ENCODE results near the gene FIBCD1.

DNA sequence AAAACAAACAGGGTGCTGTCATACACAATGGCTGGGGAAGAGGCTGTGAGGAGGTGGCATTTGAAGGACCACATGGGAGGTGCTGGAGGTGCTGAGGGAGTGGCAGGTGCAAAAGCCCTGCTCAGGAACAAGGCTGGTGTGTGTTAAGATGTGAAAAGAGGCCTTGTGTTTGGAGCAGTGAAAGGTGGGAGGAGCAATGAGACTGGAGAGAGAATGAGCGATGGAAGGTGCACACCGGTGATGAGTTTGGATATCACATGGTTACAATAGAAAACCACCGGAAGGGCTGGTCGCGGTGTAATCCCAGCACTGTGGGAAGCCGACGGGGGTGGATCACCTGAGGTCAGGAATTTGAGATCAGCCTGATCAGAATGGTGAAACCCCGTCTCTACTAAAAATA lies 9.2 kb upstream of the FIBCD1 start:
- TF ChIP-seq POLR2A (IDR thresholded peaks at IDR 0.05), result no peak
- TF ChIP-seq, protein P1, sequence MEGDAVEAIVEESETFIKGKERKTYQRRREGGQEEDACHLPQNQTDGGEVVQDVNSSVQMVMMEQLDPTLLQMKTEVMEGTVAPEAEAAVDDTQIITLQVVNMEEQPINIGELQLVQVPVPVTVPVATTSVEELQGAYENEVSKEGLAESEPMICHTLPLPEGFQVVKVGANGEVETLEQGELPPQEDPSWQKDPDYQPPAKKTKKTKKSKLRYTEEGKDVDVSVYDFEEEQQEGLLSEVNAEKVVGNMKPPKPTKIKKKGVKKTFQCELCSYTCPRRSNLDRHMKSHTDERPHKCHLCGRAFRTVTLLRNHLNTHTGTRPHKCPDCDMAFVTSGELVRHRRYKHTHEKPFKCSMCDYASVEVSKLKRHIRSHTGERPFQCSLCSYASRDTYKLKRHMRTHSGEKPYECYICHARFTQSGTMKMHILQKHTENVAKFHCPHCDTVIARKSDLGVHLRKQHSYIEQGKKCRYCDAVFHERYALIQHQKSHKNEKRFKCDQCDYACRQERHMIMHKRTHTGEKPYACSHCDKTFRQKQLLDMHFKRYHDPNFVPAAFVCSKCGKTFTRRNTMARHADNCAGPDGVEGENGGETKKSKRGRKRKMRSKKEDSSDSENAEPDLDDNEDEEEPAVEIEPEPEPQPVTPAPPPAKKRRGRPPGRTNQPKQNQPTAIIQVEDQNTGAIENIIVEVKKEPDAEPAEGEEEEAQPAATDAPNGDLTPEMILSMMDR (IDR thresholded peaks at IDR 0.05), result no peak
